ENCODE measurements around the gene NAPB. TPM values are rescaled to one million over a fixed set of nuclear protein-coding genes. Genes with fewer than 3 reads are reported as not detected.

The NAPB gene
- total and polyA plus RNA-seq, 2 of the 8 experiments (the other 6 are each of a cell fraction or from before 2014, with no cell fraction given): 6.2 to 12.3 TPM

DNA sequence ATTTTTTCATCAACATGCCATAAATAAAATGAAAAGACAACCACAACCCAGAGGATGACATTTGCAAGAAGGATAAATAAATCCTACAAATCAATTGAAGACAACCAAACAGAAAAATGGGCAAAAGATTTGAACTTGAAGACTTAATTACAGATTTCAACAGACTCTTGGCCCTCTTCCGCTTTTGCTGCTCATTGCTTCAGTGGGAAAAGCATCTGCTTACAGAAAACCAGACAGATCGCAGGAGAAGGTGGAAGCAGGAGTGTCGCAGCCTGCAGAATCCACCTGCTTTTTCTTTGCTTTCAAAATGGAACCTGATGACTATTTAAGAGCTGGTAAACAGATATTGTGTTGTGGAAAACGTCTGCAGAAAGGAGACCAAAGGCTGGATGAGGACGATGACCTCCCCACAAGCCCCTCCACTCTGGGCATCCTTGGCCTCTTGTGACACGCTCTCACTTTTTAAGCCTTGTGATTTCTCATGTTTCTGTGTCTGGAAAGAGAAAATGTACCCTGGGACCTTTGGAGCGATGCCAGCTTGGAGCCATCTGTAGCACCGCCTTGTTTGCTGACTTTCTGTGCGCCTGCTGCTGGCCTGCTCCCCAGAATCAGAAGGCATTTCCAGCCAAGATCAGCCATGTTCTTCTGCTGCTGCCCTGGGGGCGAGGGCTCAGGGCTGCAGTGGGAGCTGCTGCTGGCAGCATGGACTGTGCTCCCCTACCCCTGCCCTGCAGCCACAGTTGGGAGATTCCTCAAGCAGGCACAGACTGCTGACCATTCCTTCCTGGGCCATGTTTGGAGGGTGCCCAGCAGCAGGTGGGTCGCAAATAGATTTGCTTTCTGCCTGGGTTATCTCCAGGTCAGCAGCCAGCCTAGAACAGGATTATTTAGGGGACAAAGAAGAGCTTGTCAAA lies 14.6 kb upstream of the NAPB start:
- H2BK20ac ChIP-seq (ENCODE audit: low read length): no peak overlapping the region
- H2AFZ ChIP-seq (ENCODE audit: low read length): no peak overlapping the region
- TF ChIP-seq SIN3A (conservative IDR thresholded peaks at IDR 0.05 in 1 of 2, IDR thresholded peaks at IDR 0.05 in 1 of 2; ENCODE audit: low read depth in 1 of 2, low read length in 2 of 2): no peak
- no peak for TF ChIP-seq NANOG (IDR thresholded peaks at IDR 0.05; ENCODE audit: insufficient read depth, low read depth, low read length, poor library complexity, severe bottlenecking)
- TF ChIP-seq CTBP2 (IDR thresholded peaks at IDR 0.05; ENCODE audit: borderline replicate concordance, insufficient read depth, insufficient read length, low read length): no peak
- no peak for TF ChIP-seq KDM4A (IDR thresholded peaks at IDR 0.05; ENCODE audit: low read depth, low read length, severe bottlenecking)
- TF ChIP-seq, protein P1, sequence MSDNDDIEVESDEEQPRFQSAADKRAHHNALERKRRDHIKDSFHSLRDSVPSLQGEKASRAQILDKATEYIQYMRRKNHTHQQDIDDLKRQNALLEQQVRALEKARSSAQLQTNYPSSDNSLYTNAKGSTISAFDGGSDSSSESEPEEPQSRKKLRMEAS (IDR thresholded peaks at IDR 0.05): no peak
- no peak for TF ChIP-seq ASH2L (IDR thresholded peaks at IDR 0.05; ENCODE audit: low read length)
- TF ChIP-seq SP4 (IDR thresholded peaks at IDR 0.05; ENCODE audit: low read length): no peak
- no peak for TF ChIP-seq POLR2A (IDR thresholded peaks at IDR 0.05; ENCODE audit: control extremely low read depth in 1 of 2, low read depth in 2 of 2, low read length in 2 of 2)
- no peak for TF ChIP-seq SIX5 (IDR thresholded peaks at IDR 0.05; ENCODE audit: low read depth, low read length)
- no peak overlapping the region for H2BK12ac ChIP-seq (ENCODE audit: low read depth, low read length)
- no peak overlapping the region for H2BK120ac ChIP-seq (replicated peaks; ENCODE audit: low read depth, low read length)
- H3K9ac ChIP-seq (replicated peaks in 1 of 4; ENCODE audit: extremely low read depth in 1 of 4, low read depth in 3 of 4, low read length in 3 of 4): no peak overlapping the region
- CTCF ChIA-PET (ENCODE audit: partially characterized antibody): interaction anchor here (1.6 to 18.9 kb wide), 3 partner anchors 10 to 170 kb away, joined by 6 to 328 read pairs (median 10); partner anchors contain the start of gene CST9
- no peaks in the 10 kb centered on the region; a peak in 1 of 7 replicates for H3K27me3 ChIP-seq (replicated peaks in 1 of 4; ENCODE audit: control insufficient read depth in 3 of 4, extremely low read depth in 1 of 4, insufficient read depth in 3 of 4, low read length in 3 of 4)
- H3K18ac ChIP-seq (ENCODE audit: extremely low read depth, low read length): peak overlapping the region; percentile 56; the same call in 1 of the 2 replicates
- H3K4me1 ChIP-seq (replicated peaks in 1 of 4; ENCODE audit: control insufficient read depth in 3 of 4, insufficient read depth in 4 of 4, low read length in 3 of 4): no peaks in the 10 kb centered on the region
- FAIRE-seq: no peak
- H3K79me2 ChIP-seq (ENCODE audit: control insufficient read depth in 1 of 2, insufficient read depth in 2 of 2, low read length in 2 of 2): no peaks in the 10 kb centered on the region
- H2BK5ac ChIP-seq (ENCODE audit: low read depth, low read length): no peak overlapping the region
- no peak overlapping the region for H4K8ac ChIP-seq (ENCODE audit: extremely low read depth, insufficient read depth, low read length)
- H3K23ac ChIP-seq (ENCODE audit: insufficient read length): no peak overlapping the region
- H3K4me3 ChIP-seq (ENCODE audit: extremely low read depth in 1 of 4, insufficient read depth in 2 of 4, low read depth in 3 of 4, low read length in 4 of 4): no peak overlapping the region
- H4K20me1 ChIP-seq (replicated peaks in 1 of 2; ENCODE audit: control insufficient read depth in 1 of 2, insufficient read depth in 2 of 2, low read length in 2 of 2): no peaks in the 10 kb centered on the region
- no peak overlapping the region for H3K14ac ChIP-seq (ENCODE audit: insufficient read length)
- H2BK15ac ChIP-seq (ENCODE audit: low read length): no peak overlapping the region
- no peak overlapping the region for H3K4me2 ChIP-seq (ENCODE audit: insufficient read depth in 1 of 2, low read depth in 2 of 2, low read length in 2 of 2)
- peak overlapping the region; percentile 16 for H4K91ac ChIP-seq (replicated peaks; ENCODE audit: insufficient read length, low read length)
- H3K79me1 ChIP-seq (ENCODE audit: low read depth, low read length): no peaks in the 10 kb centered on the region
- no peak overlapping the region for H4K5ac ChIP-seq (ENCODE audit: insufficient read length, low read depth, low read length)
- no peaks in the 10 kb centered on the region for H3K36me3 ChIP-seq (ENCODE audit: control insufficient read depth in 2 of 4, insufficient read depth in 4 of 4, low read length in 3 of 4)
- no peak overlapping the region for H2AK5ac ChIP-seq (ENCODE audit: low read depth, low read length)
- H3K27ac ChIP-seq (ENCODE audit: low read depth, low read length): no peak overlapping the region
- H3K4ac ChIP-seq (replicated peaks; ENCODE audit: insufficient read length, low read depth, low read length): no peak overlapping the region
- POLR2A ChIA-PET (ENCODE audit: partially characterized antibody): interaction anchor here (0.6 kb wide), 1 partner anchor 384 kb away, joined by 4 read pairs; no protein-coding TSS in a partner anchor
- no peaks in the 10 kb centered on the region for H3K23me2 ChIP-seq (ENCODE audit: low read depth, low read length)
- DNase-seq (ENCODE audit: low read depth in 1 of 2, low spot score in 2 of 2): no peak
- no peaks in the 10 kb centered on the region for H3K9me3 ChIP-seq (ENCODE audit: insufficient read depth in 2 of 2, low read depth in 1 of 2, low read length in 1 of 2)
- H3K56ac ChIP-seq (replicated peaks; ENCODE audit: insufficient read length, low read depth, low read length): no peak overlapping the region
- 87% methylated on average over 11 of the region's 11 CpGs; no CpG with 5 or more reads in 1 of the 2 experiments for WGBS, 2 experiments (ENCODE audit: extremely low coverage in 1 of 2, insufficient coverage in 1 of 2, insufficient read length in 1 of 2, insufficient replicate concordance in 2 of 2, low coverage in 1 of 2, low lambda C conversion rate in 2 of 2, missing lambda C conversion rate in 1 of 2)
